HG03175 (cell line): Measurements from ENCODE around the gene BOD1L1.

Experiments
- ATAC-seq: cut with Tn5 transposase; IDR thresholded peaks from one replicate; pipeline ENCODE4 v1.9.1; 2021; ENCODE audit warnings: mild to moderate bottlenecking, moderate library complexity; ENCODE audit not compliant: unreplicated experiment

The BOD1L1 gene

DNA sequence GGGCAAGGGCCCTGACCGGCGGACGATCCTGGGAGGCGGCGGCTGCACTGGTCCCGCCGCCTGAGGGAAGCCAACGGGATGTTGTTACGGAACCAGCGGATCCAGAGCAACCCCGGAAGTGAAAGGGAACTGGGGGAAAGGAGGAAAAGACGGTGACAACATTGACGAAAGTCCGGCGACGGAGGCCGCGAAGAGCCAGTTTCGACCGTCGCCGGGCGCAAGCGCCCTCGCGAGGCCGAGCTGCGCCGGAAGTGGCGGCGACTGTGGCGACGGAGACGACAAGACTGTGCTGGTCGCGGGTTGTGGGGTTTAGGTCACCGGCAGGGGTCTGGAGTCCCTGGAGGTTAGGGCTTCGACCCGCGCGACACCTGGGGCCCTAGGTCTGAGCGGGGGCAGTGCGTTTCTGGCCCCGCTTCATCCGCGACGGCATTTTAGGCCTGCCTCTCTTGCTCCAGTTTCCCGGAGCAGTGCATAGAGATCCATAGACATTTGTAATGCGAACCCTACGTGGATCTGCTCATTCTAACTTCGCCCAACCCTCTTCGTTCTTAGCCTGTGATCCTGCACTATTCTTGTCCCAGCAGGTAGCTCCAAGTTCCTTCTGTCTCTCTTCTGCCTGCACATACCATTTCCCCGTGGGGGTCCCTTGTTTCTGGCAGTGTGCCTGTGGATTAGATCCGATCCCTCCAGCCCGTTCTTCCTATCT is at the start of gene BOD1L1:
Gene BOD1L1 (minus strand): TSS at position 120 of the 706 bp plus-strand sequence. CDS start 138 bp downstream, outside the sequence.
- peak; percentile 89 for ATAC-seq

DNA sequence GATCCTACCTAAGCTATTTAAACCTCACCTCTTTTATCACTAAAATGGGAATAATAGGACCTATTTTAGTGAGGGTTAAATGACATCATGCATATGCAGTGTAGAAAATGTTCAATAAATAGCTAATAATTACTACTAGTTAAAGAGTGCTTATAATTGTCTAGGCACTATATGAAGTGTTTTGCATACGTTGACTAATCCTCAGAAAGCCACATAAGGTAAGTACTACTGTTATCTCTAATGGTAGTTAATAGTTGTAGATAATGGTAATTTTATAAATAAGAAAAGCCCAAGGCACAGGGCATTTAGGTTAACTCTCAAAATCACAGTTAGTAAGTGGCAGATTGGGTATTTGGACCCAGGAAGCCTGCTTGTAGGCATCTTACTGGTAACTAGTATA is 47.4 kb upstream of the BOD1L1 start:
- ATAC-seq: no peak

DNA sequence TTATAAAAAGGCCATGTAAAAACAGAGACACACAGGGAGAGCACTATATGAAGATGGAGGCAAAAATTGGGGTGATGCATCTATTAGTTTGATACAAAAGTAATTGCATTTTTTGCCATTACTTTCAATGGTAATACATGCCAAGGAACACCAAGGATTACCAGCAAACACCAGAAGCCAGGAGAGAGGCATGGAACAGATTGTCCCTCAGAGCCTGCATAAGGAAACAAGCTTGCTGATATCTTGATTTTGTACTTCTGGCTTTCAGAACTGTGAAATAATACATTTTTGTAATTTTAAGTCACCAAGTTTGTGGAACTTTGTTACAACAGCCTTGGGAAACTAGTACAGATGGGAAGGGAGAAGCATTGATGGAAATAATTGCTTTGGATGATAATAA is 45.6 kb upstream of the BOD1L1 start:
- no peak for ATAC-seq

DNA sequence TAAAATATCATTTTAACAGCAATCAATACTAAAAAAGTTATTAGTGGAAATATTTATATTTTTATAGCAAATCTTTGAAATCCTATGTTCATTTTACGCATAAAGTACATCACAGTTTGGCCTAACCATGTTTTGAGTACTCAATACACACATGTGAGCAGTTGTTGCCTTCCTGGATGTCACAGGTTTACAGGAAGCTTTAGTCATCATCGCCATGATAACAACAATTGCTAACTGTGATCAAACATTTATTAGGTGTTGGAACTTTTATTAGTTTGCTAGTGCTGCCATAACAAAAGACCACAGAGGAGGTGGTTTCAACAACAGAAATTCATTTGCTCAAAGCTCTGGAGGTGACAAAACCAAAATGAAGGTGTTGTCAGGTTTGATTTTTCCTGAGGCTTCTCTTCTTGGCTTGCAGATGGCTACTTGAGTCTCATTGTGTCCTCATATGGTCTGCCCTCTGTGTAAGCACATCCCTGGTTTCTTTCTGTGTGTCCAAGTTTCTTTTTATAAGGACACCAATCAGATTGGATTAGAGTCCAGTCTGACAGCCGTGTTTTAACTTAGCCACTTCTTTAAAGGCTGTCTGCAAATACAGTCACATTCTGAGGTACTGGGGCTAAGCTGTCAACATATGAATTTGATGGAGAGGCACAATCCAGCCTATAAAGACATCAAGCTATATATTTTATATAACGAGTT is 43.1 kb upstream of the BOD1L1 start:
- no peak for ATAC-seq

DNA sequence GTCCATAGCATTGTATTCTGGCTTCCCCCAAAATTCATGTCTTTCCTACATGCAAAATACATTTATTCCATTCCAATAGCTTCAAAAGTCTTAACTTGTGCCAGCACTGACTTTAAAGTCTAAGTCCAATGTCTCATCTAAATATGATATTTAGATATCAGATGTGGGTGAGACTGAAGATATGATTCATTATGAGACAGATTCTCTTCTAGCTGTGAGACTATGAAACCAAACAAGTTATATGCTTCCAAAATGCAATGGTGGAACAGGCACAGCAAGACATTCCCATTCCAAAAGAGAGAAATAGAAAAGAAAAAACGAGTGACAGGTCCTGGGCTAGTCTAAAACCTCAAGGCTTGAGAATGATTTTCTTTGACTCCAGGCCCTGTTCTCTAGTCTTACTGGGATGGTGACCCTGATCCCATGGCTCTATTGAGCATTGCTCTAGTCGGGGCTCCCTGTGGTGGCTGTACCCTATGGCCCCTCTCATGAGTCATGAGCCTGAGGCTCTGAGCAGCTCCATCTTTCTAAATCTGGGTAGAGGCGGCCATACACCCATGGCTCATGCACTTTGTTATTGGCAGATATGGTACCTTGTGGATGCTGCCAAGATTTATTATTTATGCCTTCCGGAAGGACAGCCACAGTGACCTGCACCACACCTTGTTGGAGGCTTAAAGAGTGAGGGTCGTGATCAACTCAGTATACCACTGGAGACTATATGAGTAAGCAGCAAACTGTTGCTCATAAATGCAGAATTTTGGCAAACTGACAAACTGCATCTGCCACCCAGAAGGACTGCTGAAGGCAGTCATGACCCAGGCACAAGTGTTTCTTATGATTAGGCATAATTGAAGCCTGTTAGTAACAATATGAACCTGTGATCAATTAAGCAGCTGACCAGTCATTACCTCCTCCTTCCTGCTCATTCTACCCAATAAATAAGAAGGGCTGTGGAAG is 38.5 kb upstream of the BOD1L1 start:
- no peak for ATAC-seq

DNA sequence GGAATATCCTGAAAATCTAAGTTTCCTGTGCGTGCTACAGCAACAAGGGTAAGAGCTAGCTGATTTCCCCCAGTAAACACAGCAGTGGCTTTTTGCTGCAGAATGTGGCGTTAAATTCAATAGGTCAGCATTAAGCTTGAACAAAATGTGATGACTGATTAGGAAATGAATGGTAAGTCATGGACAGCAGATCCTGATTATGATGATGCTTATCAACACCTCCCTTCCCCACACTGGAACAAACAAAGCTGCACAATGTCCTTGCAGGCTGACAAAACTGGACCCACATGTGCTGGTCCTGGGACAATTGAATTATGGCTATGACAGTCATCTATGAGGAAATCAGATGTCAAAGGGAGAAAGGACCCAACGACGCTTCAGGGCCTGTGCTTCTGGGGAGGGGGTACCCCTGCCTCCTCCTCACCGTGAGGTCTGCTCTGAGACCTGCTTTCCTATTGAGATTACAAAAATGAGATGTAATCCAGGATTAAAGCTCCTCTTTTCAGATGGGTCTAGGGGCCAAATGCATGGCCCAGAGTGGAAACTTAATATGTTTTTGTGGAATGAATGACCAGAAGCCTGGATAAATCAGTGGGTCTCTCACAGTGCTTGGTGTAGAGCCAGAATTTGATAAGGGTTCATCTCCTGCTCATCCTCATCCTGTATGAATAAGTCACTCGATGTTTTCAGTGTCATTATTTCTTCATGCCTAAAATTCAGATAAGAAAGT is 32.0 kb upstream of the BOD1L1 start:
- no peak for ATAC-seq

DNA sequence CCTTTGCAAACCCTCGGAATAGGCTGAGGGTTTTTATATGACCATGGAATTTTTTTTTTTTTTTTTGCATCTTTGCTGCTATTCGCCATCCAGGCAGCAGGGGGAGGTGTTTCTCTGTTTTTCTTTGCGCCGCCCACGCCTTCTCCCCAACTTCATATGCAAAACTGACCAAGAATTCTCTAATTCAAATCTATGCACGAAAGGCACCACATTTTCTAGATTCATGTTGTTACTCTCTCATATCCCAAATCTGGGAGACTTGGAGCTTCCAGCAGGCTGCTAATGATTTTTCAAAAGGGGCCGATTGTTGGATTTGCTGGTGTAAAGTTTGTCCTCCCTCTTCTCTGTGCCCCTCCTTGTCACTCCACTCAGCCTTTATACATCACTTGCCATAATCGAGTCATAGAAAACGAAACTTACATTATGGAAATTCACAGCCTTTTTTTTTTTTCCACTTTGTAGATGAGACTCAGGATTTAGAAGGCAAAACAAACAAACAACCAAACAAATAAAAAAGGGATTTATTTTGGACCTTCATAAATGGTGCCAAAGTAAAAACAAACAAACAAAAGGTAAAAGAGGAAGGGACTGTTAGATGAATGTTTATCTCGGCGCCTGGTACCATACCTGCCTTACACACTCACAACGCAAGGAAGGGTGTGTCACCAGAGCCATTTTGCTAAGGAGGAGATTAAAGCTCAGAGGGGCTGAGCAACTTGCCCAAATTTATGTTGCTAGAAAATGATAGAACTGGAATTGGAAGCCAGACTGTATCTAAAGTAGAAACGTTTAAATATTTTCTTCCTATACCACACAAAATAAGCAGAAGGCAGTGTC is 29.3 kb upstream of the BOD1L1 start:
- ATAC-seq: peak; percentile 31

DNA sequence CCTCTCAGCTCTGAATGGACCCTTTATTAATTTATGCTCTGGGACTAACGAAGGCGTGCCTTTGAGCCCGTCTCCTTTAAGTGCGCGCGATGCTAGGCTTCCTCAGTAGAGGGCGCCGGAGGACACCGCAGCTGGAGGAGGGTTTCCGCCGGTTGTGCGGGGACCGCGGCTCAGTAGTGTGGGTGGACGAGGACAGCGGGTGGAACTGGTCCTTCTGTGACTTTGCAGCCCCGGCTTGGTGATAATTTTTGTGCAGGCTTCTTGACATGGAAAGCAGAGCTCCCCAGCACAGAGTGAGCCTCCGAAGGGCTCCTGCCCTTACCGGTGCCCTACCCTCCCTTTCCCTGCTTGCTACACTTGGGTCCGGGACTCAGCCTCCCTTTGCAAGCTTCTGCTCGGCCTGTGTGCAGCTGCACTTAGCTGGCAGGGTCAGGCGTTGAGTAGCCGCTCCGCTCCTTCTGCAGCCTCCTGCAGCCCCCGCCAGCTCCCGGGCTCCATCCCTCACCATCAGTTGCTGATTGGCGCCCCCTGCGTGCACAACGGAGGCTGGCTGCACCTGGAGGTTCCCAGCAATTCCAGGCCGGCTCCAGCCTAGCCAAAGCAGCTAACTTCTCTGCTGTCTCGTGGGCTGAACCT is 26.8 kb upstream of the BOD1L1 start:
- peak; percentile 94 for ATAC-seq

DNA sequence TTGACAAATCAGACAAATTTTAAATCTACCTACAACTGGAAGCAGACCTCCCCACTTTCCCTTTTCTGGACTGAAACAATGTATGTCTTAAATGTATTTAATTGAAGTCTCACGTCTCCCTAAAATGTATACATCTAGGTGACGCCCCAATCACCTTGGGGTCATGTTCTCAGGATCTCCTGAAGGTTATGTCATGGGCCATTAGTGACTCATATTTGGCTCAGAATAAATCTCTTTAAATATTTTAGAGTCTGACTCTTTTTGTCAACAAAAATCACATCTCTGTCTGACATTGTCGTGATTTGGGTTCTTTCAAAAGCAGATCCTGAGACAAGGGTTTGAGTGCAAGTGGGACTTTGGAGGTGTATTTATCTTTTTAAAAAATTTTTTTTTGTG is 26.2 kb upstream of the BOD1L1 start:
- no peak for ATAC-seq

DNA sequence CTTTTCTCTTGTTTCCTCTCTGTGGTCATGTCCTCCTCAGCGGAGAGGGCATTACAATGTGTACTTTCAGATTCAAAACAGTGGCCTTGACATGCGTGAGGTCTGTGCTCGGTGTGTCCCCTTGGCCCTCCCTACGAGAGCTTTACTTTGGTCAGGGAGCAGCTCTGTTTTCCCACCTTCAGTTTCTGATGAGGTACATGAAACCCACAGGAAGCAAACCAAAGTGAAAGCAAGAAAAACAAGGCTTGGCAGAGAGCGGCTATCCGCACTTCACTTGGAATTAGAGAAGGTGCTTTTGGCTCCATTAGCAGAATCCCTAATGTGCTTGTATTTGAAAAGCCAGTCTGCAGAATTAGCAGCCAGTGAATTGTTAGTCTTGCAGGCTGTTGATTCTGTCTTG is 19.5 kb upstream of the BOD1L1 start:
- no peak for ATAC-seq

DNA sequence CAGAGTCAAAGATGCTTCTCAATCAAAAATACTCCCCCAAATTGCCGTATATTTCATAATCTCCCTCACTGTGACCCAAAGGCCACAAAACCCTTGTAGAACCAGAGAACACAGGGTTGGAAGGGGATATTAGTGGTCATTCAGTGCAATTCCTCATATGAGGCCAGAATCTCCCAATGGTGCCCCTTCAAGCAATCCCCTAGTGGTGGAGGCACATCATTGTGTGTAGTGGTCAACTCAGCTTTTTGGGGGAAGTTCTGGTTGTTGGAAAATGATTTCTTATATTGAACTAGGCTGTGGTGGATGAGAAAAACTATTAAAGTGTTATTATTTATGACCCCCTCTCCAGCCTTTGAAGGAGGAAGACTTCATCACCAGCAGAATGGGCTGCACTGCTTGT is 17.6 kb upstream of the BOD1L1 start:
- ATAC-seq: no peak

DNA sequence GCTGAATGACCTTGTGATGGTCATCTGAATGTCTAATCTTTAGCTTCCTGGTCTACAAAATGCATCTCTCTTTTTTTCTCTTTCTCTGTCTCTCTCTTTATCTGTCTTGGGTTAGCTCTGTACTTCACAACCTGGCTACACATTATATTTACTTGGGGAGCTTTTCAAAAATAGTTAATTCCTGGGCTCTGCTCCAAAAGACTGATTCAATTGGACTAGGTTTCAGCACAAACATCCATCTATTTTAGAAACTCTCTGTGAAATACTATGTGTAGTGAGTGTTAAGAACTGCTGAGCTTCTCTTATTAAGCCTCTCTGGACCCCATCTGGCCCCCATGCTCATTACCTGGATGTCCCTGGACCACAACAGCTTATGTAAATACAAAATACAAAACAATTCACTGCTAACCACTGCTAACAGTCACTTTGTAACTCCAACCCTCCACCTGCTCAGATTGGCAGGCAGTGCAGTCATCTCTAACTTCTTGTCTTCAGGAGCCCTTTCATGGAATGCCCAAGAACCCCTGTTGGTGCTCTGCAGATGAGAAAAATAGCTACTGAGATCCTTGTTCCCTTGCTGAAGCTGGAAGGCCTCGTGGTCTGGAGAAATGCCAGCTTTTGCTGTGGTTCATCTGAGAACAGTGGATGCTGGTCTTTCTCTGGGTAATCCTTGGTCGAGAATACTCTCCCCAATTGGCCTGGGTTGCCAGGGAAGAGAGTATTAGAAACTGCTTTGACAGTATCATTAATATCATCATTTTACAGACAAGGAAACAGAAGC is 14.8 kb upstream of the BOD1L1 start:
- ATAC-seq: no peak

DNA sequence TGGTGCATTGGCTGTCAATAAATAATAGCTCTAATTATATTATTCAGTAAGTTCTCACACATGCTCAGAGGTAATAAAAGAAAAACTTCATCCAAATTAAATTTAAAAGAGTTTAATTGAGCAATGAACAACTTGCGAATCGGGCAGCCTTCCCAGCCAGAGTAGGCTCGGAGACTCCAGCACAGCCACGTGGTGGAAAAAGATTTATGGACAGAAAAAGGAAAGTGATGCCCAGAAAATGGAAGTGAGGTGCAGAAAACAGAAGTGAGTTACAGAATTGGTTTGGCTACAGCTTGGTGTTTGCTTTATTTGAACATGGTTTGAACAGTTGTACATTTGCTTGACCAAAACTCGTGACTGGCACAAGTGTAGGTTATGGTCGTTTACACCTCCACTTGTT is 13.6 kb upstream of the BOD1L1 start:
- ATAC-seq: no peak

DNA sequence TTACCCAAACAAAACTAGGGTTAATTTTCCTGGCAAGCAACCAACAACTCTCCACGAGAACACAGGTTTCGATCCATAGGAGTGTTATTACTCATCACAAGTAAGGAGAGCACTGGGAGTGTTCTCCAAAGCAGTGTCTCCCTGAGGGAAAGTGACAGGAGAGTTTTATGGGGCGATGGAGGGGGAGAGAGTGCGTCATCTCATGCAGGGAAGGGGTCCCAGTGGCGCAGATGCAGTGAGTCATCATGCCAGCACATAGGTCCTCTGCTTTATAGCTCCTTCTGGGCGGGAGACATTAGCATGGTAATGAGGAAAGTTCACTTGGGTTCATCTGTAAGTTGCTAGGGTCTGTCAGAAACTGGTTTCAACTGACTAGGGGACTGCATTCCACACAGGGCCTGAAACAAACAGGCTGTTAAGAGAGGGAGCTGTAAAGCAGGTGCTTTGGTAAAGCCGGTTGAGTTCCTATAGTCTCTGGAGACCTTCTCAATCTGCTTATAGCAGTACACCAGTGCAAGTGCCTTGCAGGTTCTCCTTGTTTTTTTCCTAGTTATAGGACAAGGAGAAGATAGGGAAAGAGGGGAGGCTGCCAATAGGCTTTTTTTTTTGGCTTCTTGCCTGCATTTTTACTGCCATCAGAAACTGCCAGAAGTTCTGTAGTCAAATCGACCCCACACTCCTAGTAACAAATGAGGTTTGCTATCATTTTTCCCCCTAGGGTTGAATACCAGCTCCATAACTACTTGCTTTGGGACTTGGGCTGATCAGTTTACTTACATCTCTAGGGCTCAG is 12.8 kb upstream of the BOD1L1 start:
- no peak for ATAC-seq

DNA sequence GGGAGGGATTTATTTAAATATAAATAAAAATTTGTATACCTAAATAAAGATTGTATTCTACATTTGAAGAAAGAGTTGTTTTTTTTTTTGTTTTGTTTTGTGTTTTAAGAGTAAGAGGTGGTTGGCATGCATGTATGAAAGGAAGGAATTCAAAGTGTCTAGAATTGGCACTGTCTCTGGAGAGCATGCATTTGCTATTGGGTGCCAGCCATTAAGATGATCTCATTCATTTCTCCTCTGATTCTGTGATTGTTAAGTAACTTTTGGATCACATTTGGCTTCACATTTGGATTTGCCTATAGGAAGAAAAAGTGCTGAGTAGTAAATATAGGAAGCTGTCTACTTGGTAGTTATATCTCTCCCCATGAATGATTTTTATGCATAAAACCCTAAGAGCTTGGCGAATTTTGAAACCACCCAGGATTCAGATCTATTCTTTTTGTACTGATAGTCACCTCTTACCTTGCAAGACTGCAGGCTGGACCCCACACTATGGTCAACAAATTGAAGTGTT is 7.8 kb upstream of the BOD1L1 start:
- ATAC-seq: no peak

DNA sequence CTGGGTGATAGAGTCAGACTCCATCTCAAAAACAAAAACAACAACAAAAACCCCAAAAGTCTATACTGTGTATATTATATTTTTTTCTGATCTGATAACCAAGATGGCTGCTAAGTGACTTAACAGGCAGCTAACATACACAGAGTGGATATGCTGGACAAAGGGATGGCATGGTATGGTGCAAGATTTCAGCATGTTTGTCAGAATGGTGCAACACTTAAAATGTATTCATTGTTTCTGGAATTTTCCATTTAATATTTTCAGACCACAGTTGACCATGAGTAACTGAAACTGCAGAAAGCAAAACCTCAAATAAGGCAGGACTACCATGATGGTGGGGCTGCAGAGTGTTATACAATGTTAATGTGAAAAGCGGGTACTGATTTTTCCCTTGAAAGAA is 6.1 kb upstream of the BOD1L1 start:
- ATAC-seq: no peak

DNA sequence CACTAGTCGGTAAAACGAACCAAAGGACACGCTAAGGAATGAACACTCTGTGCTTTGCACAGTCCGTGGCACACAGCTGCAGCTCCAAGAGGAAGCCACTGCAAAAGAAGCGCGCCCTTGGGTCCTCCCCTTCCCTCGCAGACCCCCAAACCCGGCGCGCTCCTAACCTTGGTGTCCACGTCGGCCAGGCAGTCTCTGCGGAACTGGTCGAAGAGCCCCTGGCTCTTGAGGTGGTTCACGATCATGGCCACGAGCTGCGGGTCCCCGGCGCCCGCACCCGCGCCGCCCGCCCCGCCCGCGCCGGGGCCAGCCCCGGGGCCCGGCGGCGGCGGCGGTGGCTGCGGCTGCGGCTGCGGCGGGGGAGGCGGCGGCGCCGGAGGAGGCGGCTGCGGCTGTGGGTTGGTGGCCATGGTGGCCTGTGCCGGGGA is 333 bp downstream of the BOD1L1 start:
- peak; percentile 51 for ATAC-seq
